ENCODE data around the gene EPB41L1.

The EPB41L1 gene

DNA sequence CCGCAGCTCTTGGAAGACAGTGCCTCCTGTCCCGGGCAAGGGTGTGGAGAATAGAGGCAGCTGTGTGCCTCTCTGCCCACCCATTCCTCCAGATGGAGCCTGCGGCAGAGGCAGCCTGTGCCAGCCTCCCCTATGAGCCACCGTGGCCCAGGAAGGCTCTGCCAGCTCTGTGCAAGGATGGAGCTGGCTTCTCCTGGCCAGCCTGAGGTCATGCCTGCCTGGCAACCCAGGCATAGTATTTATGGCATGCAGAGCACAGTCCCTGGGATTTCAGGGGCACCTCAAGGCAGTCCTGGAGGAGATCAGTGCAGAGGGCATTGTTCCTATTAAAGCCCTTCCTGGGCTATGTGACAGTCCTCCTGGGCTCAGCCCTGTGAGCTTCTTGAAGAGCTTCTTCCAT lies 1.5 kb downstream of the EPB41L1 start:
- DNase-seq, result no peak

DNA sequence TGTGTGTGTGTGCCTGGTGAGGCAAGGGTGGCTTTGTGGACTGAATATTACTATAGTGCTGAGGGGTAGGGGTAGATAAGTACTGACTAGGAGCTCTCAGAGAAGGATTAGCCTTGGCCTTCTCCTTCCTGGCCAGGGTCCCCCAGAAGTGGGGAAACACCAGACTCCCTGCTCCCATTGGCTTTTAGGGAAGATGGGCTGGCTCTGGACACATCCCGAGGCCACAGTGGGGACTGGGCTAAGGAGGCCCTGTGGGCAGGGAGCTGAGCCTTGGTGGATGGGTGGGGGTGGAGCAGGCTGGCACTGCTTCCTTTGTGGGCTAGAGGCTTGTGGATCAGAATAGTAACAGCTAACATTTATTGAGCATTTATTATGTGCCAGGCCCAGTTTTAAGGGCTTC lies 3.1 kb downstream of the EPB41L1 start:
- DNase-seq, result no peak

DNA sequence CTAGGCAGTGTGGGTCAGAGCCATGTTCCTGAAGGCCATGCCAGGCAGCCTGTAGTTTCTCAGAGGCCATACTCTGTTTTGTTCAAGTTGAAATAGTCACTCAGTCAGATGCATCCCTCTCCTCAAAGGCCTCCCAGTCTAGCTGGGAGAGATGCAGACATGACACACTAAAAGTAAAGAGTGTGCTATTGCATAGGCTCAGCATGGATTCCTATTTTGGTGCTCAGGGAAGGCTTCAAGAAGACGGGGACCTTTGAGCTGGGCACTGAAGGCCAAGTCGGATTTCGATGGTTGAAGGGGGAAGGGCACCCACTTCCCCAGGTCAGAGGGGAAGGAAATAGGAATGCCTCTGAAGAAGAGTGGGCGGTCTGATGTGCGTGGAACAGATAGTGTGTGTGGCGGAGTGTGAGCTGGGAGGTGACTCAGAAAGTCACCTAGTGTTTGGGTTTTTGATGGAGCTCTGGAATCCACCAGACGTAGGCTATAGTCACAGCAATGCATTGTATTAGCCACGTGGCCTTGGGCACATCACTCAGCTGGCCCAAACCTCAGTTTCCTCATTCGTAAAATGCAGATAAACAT lies 3.7 kb downstream of the EPB41L1 start:
- DNase-seq, result no peak

DNA sequence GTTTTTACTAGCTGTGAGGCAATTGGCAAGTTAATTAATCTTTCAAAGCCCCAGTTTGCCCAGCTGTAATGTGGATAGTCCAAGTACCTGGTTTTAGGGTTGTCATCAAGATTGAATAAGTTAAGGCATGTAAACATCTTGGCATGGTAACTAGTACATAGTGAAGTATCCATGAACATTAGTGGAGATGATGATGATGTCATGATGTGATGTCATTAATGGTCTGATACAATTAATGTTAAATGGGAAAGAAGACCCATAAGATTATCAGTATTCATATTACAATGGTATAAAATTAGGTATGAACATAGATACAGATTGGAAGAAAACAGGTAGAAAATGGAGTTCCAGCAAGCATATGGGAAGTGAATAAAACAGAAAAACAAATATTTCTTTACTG lies 5.3 kb downstream of the EPB41L1 start:
- DNase-seq, result no peak

DNA sequence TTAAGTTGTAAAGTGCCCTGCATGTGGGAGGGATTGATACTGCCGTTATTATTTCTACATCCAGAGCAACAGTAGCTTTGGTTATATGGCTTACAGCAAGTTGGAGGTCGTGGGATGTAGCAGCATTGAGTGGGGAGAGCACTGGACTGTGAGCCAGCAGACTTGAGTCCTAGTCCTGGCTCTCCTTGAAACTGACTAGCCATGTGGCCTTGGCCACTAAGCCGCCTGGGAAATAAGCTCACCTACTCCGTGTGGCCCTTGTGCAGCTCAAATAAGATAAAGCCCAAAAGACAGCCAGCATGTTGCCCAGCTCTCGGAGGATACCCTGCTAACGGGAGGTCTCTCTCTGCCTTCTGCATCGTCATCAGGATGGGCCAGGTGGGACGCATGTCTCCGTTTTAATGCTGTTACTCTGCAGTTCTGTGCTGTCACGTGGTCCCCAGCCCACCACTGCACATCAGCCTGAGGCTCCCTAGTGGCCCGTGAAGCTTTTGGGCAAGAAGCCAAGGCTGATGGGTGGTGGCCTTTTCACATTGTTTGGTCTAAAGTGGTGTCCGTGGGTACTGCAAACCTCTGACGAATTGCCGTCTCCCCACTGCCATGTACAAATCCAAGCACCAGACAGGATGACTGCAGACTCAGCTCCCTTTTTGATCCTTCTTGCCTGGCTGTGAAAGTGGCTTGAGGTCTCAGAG lies 7.9 kb downstream of the EPB41L1 start:
- no peak for DNase-seq

DNA sequence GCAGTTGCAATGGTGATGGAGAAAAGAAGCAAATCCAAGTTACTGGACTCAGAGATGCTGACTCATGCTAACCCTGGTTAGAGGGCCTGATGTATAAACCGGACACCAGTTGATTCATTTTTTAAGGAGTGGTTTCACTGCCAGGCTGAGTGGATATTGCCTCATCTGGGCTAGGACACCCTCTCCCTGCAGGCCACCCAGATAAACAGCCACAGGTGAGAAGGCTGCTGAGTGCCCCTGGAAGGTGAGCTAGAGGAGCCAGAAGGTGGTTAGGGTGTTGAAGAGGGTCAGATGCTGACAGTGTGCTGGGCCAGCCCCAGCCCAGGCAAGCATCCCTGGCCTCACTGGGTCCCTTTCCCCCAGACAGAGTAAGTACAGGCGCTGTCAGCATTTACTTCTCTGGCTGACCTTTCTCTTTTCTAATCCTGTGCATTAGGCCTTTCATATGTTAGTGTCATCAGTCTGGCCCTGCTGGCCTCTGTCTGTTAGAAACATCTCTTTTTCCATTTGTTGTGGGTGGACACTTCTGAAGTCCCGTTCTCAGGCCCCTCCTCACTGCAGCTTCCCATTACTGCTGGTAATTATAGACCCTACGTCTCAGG lies 13.5 kb downstream of the EPB41L1 start:
- DNase-seq, result no peak

DNA sequence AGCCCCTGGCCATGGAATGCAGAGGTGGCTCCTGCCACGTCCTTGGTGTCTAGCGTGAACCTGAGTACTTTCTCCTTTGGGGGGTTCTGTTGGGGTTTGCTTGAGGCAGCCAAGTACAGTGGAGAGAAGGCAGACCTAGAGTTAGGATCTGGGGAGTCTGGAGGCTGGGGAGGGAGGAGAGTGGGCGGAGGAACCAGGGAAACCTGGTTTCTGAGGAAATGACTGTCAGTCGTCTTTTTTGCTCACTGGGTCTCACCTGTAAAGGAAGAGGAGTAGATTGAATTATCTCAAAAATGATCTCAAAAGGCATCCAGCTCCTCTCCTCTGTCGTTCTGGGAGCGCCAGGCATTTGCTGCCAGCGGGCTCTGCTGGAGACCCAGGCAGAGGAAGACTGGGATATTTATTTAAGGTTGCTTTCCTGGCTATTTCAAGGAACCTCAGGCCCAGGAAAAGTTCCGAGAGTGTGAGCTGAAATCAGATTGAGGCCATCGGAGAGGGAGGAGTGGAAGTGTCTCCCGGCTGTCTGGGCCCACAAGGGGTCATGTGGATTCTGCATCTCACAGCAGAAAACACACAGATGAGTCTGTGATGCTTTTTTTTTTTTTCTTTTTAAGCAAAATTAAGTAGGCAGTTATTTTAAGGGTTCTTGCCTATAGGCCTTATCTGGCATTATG lies 16.1 kb downstream of the EPB41L1 start:
- DNase-seq, result no peak

DNA sequence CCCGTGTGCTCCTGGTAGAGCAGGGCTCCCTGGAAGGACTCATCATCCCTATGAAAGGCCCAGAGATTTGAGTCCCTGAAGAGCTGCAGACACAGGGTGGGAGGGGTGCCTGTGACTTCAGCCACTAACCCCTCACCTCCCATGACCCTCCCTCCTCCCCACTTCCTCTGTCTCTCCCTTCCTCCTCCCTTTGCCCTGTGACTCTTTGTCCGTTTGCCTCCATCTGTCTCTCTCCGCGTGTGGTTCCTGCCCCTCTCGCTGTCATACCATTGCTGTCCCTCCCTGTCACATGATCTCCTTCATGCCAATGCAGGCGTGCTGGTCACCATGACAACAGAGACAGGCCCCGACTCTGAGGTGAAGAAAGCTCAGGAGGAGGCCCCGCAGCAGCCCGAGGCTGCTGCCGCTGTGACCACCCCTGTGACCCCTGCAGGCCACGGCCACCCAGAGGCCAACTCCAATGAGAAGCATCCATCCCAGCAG lies 19.0 kb downstream of the EPB41L1 start:
- no peak for DNase-seq

DNA sequence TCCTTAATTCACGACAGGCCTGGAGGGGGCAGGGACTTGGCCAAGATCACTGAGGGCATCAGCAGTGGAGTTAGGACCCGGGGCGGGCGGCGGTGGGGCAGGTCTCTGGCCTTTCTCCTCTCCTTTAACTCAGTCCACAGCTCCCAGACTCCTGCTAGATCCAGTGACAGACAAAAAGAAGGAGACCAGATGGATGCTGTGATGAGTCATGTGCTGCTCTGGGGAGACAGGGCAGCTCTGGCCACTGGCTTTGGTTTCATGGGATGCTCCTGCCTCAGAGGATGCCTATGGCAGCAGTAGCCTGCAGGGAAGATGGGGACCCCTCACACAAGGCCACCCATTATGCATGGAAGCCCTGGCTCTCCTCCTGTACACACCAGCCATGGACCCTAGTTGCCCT lies 20.5 kb downstream of the EPB41L1 start:
- DNase-seq, result no peak

DNA sequence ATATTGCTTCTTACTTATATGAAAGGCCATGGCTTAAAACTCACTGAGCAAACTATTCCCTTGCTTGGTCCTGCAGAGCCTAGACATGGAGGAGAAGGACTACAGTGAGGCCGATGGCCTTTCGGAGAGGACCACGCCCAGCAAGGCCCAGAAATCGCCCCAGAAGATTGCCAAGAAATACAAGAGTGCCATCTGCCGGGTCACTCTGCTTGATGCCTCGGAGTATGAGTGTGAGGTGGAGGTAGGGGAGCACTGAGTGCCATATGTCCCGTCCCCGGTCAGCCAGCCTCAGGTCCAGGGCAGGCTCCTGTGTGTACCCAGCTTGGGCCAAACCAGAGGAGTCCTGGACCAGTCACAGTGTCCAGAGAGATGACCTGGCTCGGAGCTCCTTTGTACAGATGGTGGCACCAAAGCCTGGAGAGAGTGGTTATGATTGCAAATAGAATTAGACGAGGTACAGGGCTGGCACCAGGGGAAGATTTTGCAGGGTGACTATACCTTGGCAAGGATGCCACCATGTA lies 21.0 kb downstream of the EPB41L1 start:
- no peak for DNase-seq

DNA sequence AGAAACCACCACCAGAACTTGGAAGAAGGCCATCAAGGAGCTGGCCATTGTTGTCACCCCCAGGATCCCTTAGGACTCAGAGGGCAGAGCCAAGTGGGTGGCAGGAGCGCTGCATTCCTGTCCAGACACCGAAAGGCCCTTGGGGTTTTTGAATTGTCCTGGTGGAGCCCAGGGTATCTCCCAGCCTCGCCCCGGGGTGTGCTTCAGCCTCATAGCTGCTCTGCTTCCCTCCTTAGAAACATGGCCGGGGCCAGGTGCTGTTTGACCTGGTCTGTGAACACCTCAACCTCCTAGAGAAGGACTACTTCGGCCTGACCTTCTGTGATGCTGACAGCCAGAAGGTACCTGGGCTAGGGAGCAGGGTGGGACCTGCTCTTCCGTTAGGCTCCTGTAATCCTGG lies 23.2 kb downstream of the EPB41L1 start:
- no peak for DNase-seq

DNA sequence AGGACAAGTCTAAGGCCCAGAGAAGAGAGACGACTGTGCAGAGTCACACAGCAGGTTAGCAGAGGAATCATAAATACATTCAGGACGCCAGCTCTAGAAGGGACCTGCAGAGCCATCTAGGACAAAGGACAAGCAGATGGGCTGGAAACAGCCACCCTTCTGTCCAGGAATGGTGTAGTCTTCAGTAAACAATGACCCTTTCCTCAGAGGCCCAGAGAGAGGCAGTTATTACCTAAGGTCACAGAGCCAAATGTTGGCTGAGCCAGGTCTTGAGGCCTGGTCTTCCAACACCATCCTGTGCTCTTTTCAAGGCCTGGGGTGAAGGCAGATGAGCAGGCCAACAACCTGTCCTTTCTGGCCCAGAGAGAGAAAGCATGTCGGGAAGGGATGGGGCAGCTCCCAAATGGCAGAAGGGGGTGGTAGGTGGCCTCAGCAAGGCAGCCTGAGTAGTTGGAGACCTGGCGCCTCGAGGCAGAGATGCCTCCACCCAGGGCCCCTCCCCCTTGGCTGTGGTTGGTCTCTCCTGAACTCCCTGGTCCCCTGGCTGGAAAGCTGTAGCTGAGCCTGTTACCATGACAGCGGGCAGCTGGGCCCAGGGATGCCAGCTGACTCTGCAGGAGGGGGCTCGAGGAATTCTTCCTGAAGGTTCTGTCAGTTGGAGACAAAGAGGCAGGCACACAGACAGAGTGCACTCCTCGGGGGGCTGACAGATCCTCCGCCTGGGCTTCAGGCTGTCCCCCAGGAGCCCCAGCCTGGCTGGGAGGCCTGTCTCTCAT lies 24.8 kb downstream of the EPB41L1 start:
- no peak for DNase-seq

DNA sequence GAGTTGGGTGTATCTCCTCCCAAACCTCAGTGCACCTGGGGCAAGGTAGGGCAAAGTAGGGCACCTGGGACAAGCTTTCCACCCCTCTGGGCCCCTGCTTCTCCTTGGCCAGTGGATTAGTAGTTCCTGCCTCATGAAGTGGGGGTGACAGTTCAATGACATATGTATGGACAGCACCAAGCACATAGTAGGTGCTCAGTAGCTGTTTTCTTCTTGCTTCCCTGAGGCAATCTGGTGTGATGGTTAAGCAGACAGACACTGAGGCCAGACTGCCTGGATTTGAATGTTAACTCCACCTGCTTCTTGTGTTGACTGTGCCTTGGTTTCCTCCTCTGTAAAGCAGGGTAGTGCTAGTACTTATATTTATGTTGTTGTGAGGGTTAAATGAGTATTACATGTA lies 25.8 kb downstream of the EPB41L1 start:
- no peak for DNase-seq

DNA sequence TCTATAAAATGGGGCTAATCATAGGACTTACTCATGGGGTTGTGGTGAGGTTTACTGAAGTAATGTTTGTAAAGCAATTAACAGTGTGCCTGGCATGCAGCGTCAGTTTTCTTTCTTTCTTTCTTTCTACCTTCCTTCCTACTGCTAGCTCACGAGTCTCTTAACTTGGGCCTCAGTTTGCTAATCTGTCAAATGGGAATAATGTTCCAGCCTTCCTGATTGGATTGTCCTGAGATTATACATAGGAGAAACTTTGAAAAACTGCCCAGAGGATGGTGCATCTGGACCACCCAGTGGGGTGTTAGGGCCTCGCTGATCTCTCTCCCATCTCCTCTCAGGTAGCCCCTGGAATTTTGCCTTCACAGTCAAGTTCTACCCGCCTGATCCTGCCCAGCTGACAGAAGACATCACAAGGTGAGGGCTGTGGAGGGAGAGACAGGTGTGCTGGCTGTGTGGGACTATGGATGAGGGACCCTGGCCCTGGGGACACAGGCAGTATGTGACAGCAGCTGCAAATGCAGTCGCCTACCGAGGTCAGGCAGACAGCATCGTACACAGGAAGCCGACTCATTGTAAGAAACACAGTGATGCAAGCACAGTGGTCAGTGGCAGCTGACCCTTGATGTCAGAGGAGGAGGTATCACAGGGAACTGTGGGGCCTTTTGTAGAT lies 27.5 kb downstream of the EPB41L1 start:
- DNase-seq, result no peak

DNA sequence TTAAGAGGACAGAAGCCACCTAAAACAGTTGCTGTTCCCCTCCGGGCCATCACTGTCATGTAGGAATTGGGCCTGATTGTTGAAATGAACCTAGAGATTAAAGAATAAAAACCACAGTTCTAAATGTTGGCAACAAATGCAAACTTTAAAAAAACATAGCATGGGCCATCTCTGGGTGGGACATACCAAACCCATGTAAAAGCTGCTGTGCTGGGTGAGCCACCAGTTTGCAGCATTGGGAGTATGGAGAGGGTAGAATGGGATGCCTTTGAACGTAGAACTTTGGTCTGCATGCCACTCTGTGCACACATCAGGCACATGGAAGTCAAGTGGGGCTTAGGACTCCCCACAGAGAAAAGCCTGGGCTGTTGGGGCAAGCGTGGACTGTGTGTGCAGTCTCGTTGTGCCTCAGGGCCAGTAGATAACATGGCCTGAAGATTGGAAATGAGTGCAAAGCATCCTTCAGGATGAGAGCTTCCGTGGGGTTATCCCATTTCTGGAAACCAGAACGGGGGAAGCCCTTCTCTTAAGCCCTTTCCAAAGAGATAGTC lies 28.1 kb downstream of the EPB41L1 start:
- no peak for DNase-seq

DNA sequence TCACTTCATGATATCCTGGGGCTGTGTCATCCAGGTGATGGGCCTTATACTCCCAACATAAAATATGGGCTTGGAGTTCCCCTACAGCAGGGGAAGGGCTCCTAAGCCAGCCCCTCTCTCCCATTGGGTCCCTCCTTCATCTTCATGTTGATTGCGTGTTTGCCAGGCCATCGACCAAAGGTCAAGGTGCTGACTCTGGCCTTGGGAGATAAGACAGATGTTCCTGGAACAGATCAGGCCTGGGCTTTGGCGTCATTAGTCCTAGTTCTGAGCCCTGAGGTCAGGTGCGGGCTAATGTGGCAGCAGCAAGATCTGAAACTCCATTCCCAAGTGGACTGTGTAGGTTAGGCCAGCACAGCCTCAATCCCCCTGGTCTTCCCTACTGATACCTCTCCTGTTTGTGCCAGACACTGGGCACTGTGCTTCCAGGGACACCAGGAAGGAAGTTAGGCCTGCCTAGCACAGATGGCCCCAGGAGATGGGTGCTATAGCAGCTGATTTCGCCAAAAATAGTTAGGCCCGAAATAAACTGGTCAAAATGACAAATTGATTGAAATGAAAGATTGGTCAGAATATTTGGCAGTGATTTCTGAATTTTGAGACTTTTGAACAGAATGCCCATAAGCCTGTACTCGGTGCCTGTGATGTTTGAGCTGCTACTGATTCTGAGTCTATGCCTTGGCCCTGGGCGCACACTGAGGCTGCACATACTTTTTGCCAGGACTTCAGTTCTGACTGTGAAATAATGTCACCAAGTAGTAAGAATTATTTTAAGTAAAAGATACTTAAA lies 28.8 kb downstream of the EPB41L1 start:
- DNase-seq, result no peak

DNA sequence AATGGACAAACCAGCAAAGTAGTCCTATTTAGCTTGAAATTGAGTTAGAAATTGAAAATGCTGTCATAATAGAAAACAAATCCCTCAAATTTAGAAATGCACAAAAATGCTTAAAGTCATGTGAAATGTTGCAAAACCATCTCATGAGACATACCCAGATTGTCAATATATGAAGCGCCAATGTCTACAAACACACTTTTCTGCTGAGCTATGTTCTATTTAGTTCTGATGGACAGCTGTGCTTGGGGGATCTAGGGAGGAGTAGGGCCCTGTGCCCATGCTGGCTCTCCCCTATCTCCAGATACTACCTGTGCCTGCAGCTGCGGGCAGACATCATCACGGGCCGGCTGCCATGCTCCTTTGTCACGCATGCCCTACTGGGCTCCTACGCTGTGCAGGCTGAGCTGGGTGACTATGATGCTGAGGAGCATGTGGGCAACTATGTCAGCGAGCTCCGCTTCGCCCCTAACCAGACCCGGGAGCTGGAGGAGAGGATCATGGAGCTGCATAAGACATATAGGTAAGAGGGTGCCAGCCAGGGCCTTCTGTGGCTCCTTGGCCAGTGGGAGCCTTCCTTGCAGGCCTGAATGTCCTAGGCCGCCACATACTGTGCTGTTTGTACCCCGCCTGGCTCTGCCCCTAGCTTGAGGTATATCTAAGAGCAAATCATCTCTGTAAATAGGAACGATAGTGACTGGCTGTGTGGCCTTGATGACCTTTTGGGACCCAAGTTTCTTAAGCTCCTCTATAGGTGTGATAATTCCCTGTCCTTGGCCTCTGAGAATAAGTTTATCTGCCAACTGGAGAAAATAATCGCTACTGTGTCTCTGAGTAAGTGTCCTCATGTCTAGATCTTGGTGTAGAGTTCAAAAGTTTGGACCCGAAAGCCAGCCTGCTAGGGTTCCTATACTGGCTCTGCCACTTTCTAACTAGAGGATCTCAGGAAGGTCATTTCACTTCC lies 30.6 kb downstream of the EPB41L1 start:
- no peak for DNase-seq

DNA sequence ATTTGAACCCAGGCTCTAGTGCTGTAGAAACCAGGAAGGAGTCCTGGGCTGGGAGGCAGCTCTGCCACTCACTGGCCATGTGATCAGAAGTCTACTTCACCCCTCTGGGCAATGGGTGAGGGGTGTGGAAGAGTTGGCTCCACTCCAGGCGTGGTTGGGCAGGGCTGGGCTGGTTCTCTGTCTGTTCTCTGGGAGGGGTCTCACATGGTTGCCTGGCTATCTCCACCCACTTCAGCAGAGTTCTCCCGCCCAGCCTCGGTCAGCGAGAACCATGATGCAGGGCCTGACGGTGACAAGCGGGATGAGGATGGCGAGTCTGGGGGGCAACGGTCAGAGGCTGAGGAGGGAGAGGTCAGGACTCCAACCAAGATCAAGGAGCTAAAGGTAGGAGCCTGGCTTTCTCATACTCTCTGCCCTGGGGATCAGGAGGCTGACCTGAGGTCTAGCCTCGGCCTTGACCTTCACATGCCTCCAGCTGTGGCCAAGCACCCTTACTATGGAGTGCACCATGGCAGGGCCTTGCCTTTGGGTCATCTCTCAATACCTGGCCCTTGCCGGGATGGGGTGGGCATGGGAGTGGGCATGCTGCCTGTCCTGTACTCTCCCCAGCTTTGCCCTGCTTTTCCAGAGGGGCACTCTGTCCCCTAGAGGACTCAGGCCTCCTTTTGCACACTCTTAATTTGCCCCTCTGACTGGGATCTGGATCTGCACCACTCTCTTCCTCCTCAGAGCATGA lies 39.6 kb downstream of the EPB41L1 start:
- DNase-seq, result no peak

DNA sequence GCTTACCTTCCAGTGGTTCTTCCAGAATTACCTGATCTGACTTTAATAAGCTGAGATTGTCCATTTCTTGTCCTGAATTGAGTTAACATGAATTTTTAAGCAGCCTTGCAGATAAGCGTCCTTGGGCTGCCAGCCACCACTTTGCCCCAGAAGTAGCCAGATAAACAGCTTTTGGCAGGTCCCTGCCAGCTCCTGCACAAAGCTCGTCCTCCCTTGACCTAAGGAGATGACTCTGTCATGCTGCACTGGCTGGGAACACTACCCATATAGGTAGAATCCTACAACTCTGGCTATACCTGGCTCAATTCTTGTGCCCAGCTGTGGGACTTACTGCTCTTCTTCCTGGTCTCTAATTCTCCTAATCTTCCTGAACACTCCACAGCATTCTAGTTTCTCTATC lies 42.1 kb downstream of the EPB41L1 start:
- no peak for DNase-seq

All from CD4-positive, alpha-beta T cell treated with Interleukin-4 for 4 hours (primary cell).